Measurements from ENCODE around the gene MAMLD1.

Gene MAMLD1

GRCh38 chrX:150347471-150347870 lies 15.6 kb upstream of the MAMLD1 start:
- Histone ChIP-seq H3K9ac (no peak overlapping the region), H3K27ac (no peak overlapping the region), H3K4me1 (no peaks in the 10 kb centered on the region), H3K27me3 (ENCODE audit: control insufficient read depth, insufficient read depth, low read length) (no peaks in the 10 kb centered on the region), H3K4me2 (ENCODE audit: low read length) (no peak overlapping the region), H3K36me3 (ENCODE audit: control insufficient read depth, insufficient read depth, low read length) (no peaks in the 10 kb centered on the region), H2AFZ (no peak overlapping the region), H3K9me3 (ENCODE audit: control insufficient read depth, low read length) (no peaks in the 10 kb centered on the region), H3K79me2 (no peaks in the 10 kb centered on the region), H3K4me3 (ENCODE audit: low read depth, low read length) (no peak overlapping the region)
- TF ChIP-seq CTCF (IDR thresholded peaks at IDR 0.05) = no peak

DNA sequence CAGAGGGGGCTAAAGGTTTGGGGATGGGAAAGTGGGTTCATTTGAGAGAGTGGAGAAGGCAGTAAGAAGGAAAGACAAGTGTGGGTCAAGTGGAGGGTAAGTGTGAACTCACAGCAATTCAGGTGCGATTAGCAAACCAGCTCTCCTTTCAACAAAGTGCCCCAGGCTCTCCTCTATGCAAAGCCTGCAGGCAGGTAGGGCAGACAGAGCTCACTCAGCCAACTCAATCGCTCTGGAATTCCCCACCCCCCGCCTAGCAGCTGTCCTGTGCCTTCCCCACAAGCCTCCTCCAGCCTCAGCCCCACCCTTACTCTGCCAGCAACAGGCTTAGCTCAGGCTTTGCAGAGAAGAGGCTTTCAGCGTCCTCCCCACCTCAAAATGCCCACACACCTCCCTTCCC lies 14.8 kb upstream of the MAMLD1 start:
- H3K27ac ChIP-seq = no peak overlapping the region
- no peak for TF ChIP-seq CTCF (IDR thresholded peaks at IDR 0.05)
- no peaks in the 10 kb centered on the region for H3K79me2 ChIP-seq
- no peak overlapping the region for H2AFZ ChIP-seq
- no peaks in the 10 kb centered on the region for H3K9me3 ChIP-seq (ENCODE audit: control insufficient read depth, low read length)
- no peak overlapping the region for H3K9ac ChIP-seq
- no peak overlapping the region for H3K4me3 ChIP-seq (ENCODE audit: low read depth, low read length)
- H3K4me1 ChIP-seq = no peaks in the 10 kb centered on the region
- H3K36me3 ChIP-seq (ENCODE audit: control insufficient read depth, insufficient read depth, low read length) = no peaks in the 10 kb centered on the region
- no peaks in the 10 kb centered on the region for H3K27me3 ChIP-seq (ENCODE audit: control insufficient read depth, insufficient read depth, low read length)
- no peak overlapping the region for H3K4me2 ChIP-seq (ENCODE audit: low read length)

DNA sequence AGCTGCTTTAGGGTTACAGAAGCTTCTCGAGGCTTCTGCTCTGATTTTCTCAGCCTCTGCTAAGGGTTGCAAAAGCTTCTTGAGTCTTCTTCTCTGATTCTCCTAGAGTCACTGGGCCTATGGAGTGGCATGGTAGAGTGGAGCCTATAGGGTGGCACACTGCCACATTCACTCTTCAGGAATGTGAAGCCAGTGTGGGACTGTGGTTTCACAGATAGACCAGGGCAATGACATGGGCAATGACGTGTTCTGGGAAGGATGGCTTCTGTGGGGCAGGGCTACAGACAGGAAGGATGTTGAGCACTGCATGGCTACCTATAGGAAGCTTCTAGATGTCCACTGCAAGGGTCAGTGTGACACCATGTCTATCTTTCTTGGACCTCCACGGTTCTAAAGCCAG lies 11.0 kb upstream of the MAMLD1 start:
- Histone ChIP-seq H2AFZ (no peak overlapping the region), H3K4me2 (ENCODE audit: low read length) (no peak overlapping the region), H3K79me2 (no peaks in the 10 kb centered on the region), H3K27ac (no peak overlapping the region), H3K36me3 (ENCODE audit: control insufficient read depth, insufficient read depth, low read length) (no peaks in the 10 kb centered on the region), H3K27me3 (ENCODE audit: control insufficient read depth, insufficient read depth, low read length) (no peaks in the 10 kb centered on the region), H3K4me3 (ENCODE audit: low read depth, low read length) (no peak overlapping the region), H3K9ac (no peak overlapping the region), H3K9me3 (ENCODE audit: control insufficient read depth, low read length) (no peaks in the 10 kb centered on the region), H3K4me1 (no peaks in the 10 kb centered on the region)
- no peak for TF ChIP-seq CTCF (IDR thresholded peaks at IDR 0.05)

DNA sequence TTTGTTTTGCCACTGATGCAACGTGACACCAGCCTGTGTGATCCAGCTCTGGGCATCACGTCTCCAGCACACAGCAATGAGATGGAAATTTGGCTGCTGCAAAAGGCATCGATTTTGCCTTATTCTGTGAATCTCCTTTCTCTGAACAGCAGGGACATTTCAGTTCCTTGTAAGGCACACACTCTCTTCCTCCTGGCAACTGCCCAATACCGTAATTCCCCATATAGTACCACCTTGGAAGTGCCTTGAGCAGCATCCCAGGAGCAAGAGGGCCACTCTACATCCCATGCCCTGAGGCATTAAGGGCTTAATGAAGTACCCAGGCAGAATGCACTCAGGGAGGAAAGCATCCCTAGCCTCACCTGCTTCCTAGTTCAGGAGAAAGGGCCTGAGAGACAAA lies 10.5 kb upstream of the MAMLD1 start:
- Histone ChIP-seq H3K27me3 (ENCODE audit: control insufficient read depth, insufficient read depth, low read length) (no peaks in the 10 kb centered on the region), H3K27ac (no peak overlapping the region), H3K4me2 (ENCODE audit: low read length) (no peak overlapping the region), H3K9me3 (ENCODE audit: control insufficient read depth, low read length) (no peaks in the 10 kb centered on the region), H3K36me3 (ENCODE audit: control insufficient read depth, insufficient read depth, low read length) (no peaks in the 10 kb centered on the region), H3K79me2 (no peaks in the 10 kb centered on the region), H3K4me1 (no peaks in the 10 kb centered on the region), H3K4me3 (ENCODE audit: low read depth, low read length) (no peak overlapping the region), H3K9ac (no peak overlapping the region), H2AFZ (no peak overlapping the region)
- no peak for TF ChIP-seq CTCF (IDR thresholded peaks at IDR 0.05)

DNA sequence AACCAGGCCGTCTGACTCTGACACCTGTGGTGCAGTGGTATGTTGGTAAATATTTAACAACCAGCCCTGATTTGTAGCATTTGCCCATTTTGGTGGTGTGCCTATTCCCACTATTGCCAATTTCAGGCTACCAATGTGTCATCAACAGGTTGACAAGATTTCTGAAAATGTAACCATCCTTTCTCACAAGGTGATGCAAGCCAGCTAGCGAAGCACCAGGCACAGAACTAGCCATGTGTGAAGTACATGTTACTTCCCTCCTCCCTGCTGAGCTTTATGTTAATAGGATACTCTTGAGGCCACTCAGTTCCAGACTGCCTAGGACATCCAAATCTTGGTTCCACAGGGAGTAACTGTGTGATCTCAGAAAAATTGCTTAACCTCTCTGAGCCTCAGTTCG lies 7.2 kb upstream of the MAMLD1 start:
- H3K4me3 ChIP-seq (ENCODE audit: low read depth, low read length) = no peak overlapping the region
- no peak overlapping the region for H2AFZ ChIP-seq
- TF ChIP-seq CTCF (IDR thresholded peaks at IDR 0.05) = no peak
- no peak overlapping the region for H3K4me2 ChIP-seq (ENCODE audit: low read length)
- H3K9ac ChIP-seq = no peak overlapping the region
- H3K27me3 ChIP-seq (ENCODE audit: control insufficient read depth, insufficient read depth, low read length) = no peaks in the 10 kb centered on the region
- no peaks in the 10 kb centered on the region for H3K9me3 ChIP-seq (ENCODE audit: control insufficient read depth, low read length)
- H3K79me2 ChIP-seq = no peaks in the 10 kb centered on the region
- no peak overlapping the region for H3K27ac ChIP-seq
- no peaks in the 10 kb centered on the region for H3K36me3 ChIP-seq (ENCODE audit: control insufficient read depth, insufficient read depth, low read length)
- H3K4me1 ChIP-seq = no peaks in the 10 kb centered on the region
